ENCODE data around the gene AQP1.

GRCh38 chr7:30934732-30935568 is 23.3 kb downstream of the AQP1 start:
- TF ChIP-seq, protein P1, sequence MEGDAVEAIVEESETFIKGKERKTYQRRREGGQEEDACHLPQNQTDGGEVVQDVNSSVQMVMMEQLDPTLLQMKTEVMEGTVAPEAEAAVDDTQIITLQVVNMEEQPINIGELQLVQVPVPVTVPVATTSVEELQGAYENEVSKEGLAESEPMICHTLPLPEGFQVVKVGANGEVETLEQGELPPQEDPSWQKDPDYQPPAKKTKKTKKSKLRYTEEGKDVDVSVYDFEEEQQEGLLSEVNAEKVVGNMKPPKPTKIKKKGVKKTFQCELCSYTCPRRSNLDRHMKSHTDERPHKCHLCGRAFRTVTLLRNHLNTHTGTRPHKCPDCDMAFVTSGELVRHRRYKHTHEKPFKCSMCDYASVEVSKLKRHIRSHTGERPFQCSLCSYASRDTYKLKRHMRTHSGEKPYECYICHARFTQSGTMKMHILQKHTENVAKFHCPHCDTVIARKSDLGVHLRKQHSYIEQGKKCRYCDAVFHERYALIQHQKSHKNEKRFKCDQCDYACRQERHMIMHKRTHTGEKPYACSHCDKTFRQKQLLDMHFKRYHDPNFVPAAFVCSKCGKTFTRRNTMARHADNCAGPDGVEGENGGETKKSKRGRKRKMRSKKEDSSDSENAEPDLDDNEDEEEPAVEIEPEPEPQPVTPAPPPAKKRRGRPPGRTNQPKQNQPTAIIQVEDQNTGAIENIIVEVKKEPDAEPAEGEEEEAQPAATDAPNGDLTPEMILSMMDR (IDR thresholded peaks at IDR 0.05), result no peak
- TF ChIP-seq POLR2AphosphoS5 (IDR thresholded peaks at IDR 0.05; ENCODE audit: insufficient read depth in 1 of 2, low read depth in 1 of 2), result no peak
- TF ChIP-seq POLR2A (IDR thresholded peaks at IDR 0.05), result no peak
